ENCODE measurements around the gene LILRB1. TPM values are rescaled to one million over a fixed set of nuclear protein-coding genes. Genes with fewer than 3 reads are reported as not detected.
A peak's percentile ranks its signal among the peaks of the same experiment; 100 is the strongest.
"Not testable (repeated sequence)": the region's sequence is repeated elsewhere in the genome, so short reads cannot be mapped to it uniquely, and the experiment has no call there.

The LILRB1 gene
- total RNA-seq, 1 experiment from 2014 or later, result not detected

- no peak for DNase-seq
- Histone ChIP-seq H3K36me3 (replicated peaks; ENCODE audit: control insufficient read depth, insufficient read depth, low read length) (no peaks in the 10 kb centered on the region), H3K27me3 (ENCODE audit: control insufficient read depth, insufficient read depth, low read length) (no peaks in the 10 kb centered on the region), H3K4me3 (ENCODE audit: insufficient read depth, low read depth, low read length) (no peak overlapping the region)
Observed at GRCh38 chr19:54665530-54665929, 35.2 kb downstream of the LILRB1 start.

DNA sequence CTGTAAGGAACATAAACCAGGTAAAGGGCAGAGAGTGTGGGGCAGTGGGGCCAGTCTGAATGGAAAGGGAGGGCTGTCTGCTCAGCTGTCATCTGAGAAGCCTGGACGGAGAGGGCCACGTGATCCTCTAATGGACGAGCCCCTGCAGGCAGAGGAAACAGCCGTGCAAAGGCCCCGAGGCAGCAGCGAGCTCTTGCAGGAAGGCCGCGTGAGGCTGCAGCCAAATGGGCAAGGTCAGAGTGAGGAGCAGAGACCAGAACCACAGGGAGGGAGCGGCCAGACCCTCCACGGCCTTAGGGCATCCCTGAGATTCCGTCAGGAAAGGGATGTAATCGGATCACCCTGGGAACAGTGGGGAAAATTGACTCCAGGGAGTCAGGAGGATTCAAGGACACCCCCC is 36.9 kb downstream of the LILRB1 start:
- H3K4me3 ChIP-seq (ENCODE audit: insufficient read depth, low read depth, low read length), result no peak overlapping the region
- no peak for DNase-seq
- H3K36me3 ChIP-seq (replicated peaks; ENCODE audit: control insufficient read depth, insufficient read depth, low read length), result no peaks in the 10 kb centered on the region
- no peaks in the 10 kb centered on the region for H3K27me3 ChIP-seq (ENCODE audit: control insufficient read depth, insufficient read depth, low read length)

- DNase-seq, result no peak
Observed at GRCh38 chr19:54668353-54668752, 38.1 kb downstream of the LILRB1 start.

GRCh38 chr19:54670576-54671357 is 40.5 kb downstream of the LILRB1 start:
- H3K4me3 ChIP-seq (ENCODE audit: insufficient read depth, low read depth, low read length), result no peak overlapping the region
- no peak for DNase-seq
- H3K36me3 ChIP-seq (replicated peaks; ENCODE audit: control insufficient read depth, insufficient read depth, low read length), result no peaks in the 10 kb centered on the region
- no peaks in the 10 kb centered on the region for H3K27me3 ChIP-seq (ENCODE audit: control insufficient read depth, insufficient read depth, low read length)

More at GRCh38 chr19:54668353-54668752, 38.1 kb downstream of the LILRB1 start:
- no peaks in the 10 kb centered on the region for H3K27me3 ChIP-seq (ENCODE audit: control insufficient read depth, insufficient read depth, low read length)
- no peaks in the 10 kb centered on the region for H3K36me3 ChIP-seq (replicated peaks; ENCODE audit: control insufficient read depth, insufficient read depth, low read length)
- H3K4me3 ChIP-seq (ENCODE audit: insufficient read depth, low read depth, low read length), result no peak overlapping the region

DNA sequence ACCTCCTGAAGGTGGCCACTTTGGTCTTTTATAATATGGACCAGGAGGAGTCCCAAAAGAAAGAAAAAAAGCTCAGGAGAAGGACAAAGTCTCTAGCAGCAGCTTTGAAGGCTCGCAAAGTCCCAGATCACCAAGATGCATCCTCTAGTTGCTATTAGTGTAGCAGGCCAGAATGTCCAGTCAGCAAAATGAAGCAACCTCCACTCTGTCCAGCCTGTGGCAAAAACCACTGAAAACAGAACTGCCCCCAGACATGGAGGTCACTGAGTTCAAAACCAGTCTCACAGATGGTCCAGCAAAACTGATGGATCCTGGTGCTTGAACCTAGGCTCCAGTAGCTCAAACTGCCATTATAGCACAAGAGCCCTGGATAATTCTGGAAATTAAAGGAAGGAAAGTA is 42.9 kb downstream of the LILRB1 start:
- no peak for DNase-seq
- Histone ChIP-seq H3K4me3 (ENCODE audit: insufficient read depth, low read depth, low read length) (no peak overlapping the region), H3K36me3 (replicated peaks; ENCODE audit: control insufficient read depth, insufficient read depth, low read length) (no peaks in the 10 kb centered on the region), H3K27me3 (ENCODE audit: control insufficient read depth, insufficient read depth, low read length) (no peaks in the 10 kb centered on the region)

- DNase-seq, result peak; percentile 37
- Histone ChIP-seq H3K27me3 (ENCODE audit: control insufficient read depth, insufficient read depth, low read length) (no peaks in the 10 kb centered on the region), H3K36me3 (replicated peaks; ENCODE audit: control insufficient read depth, insufficient read depth, low read length) (no peaks in the 10 kb centered on the region), H3K4me3 (ENCODE audit: insufficient read depth, low read depth, low read length) (no peak overlapping the region)
Observed at GRCh38 chr19:54674021-54674617, 43.8 kb downstream of the LILRB1 start.

DNA sequence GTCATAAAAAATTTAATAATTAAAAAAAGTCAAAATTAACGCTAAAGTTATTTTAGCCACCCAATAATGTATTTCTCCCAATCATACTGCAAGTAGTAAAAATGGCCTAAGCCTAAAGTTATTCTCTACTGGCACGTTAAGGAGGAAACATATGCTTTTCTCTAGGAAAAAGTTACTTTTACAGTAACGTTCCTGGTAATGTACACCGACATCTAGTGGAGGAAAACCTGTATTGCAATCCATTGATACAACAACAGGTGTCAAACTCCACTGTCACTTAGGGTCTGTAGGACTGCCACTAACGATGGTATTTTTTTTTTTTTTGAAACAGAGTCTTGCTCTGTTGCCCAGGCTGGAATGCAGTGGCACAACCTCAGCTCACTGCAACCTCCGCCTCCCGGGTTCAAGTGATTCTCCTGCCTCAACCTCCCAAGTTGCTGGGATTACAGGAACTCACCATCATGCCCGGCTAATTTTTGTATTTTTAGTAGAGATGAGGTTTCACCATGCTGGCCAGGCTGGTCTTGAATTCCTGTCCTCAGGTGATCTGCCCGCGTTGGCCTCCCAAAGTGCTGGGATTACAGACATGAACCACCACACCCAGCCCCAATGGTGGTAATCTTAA is 46.0 kb downstream of the LILRB1 start:
- not testable (repeated sequence) for H3K27me3 ChIP-seq (ENCODE audit: control insufficient read depth, insufficient read depth, low read length); H3K4me3 ChIP-seq (ENCODE audit: insufficient read depth, low read depth, low read length); H3K36me3 ChIP-seq (replicated peaks; ENCODE audit: control insufficient read depth, insufficient read depth, low read length)
- DNase-seq, result peak; percentile 44

DNA sequence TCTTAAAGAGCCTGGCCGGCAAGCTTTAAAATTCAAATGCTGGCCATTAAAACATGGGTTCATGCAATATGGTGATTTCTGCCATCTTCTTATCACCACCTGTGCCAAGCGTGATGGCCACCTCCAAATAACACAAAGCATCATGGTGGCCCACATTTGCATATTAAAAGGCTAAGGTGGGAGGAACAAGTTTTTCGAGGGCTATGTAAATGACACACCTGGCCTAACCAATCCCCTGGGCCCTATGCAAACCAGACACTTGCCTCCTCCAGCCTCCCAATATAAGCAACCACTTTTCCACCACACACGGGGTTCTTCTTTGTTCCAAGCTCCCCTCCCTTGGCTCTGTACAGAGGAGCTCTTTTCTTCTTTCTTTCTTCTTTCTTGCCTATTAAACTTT is 46.9 kb downstream of the LILRB1 start:
- no peak for DNase-seq
- no peaks in the 10 kb centered on the region for H3K36me3 ChIP-seq (replicated peaks; ENCODE audit: control insufficient read depth, insufficient read depth, low read length)
- H3K27me3 ChIP-seq (ENCODE audit: control insufficient read depth, insufficient read depth, low read length), result no peaks in the 10 kb centered on the region
- H3K4me3 ChIP-seq (ENCODE audit: insufficient read depth, low read depth, low read length), result no peak overlapping the region

GRCh38 chr19:54681596-54681995 is 51.3 kb downstream of the LILRB1 start:
- H3K27me3 ChIP-seq (ENCODE audit: control insufficient read depth, insufficient read depth, low read length); H3K36me3 ChIP-seq (replicated peaks; ENCODE audit: control insufficient read depth, insufficient read depth, low read length); DNase-seq; H3K4me3 ChIP-seq (ENCODE audit: insufficient read depth, low read depth, low read length): not testable (repeated sequence)

- Histone ChIP-seq H3K4me3 (ENCODE audit: insufficient read depth, low read depth, low read length) (no peak overlapping the region), H3K27me3 (ENCODE audit: control insufficient read depth, insufficient read depth, low read length) (no peaks in the 10 kb centered on the region), H3K36me3 (replicated peaks; ENCODE audit: control insufficient read depth, insufficient read depth, low read length) (no peaks in the 10 kb centered on the region)
- no peak for DNase-seq
Observed at GRCh38 chr19:54682306-54682856, 52.1 kb downstream of the LILRB1 start.

DNA sequence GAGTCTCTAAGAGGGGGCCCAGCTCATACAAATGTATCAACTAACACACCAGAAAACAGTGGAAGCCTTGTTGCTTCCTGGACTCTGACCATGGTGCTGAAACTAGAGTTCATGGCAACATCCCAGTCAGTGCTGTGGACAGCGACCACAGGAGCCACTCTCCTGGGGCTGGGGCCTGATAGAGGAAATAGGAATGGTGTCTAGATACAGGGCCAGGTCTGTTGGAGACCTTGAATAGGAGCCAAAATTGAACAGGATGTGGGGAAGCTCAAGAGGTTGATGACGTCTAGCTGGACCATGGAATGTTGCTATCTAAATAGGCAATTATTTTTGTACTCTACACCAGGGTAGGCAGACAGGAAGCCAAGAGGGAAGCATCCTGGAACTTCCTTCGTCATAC is 54.2 kb downstream of the LILRB1 start:
- Histone ChIP-seq H3K27me3 (ENCODE audit: control insufficient read depth, insufficient read depth, low read length) (no peaks in the 10 kb centered on the region), H3K4me3 (ENCODE audit: insufficient read depth, low read depth, low read length) (no peak overlapping the region), H3K36me3 (replicated peaks; ENCODE audit: control insufficient read depth, insufficient read depth, low read length) (no peaks in the 10 kb centered on the region)
- no peak for DNase-seq

Other genes with a start within 250 kb of the LILRB1 start
- gene TTYH1, start 215.0 kb upstream of the LILRB1 start, total RNA-seq (2014; rRNA removed; shearing (Covaris generic)), result 13.4 and 17.7 TPM in 2 replicates
- 25.3 and 30.7 TPM in 2 replicates for gene LENG8, start 181.3 kb upstream of the LILRB1 start, total RNA-seq (2014; rRNA removed; shearing (Covaris generic))
- 3.5 and 7.9 TPM in 2 replicates for gene LENG9, start 166.7 kb upstream of the LILRB1 start, total RNA-seq (2014; rRNA removed; shearing (Covaris generic))
- gene CDC42EP5, start 157.2 kb upstream of the LILRB1 start, total RNA-seq (2014; rRNA removed; shearing (Covaris generic)), result 0.70 and 4.3 TPM in 2 replicates
- not detected in 2 replicates for gene LAIR2, start 127.7 kb upstream of the LILRB1 start, total RNA-seq (2014; rRNA removed; shearing (Covaris generic))
- gene LILRA2, start 56.7 kb upstream of the LILRB1 start, total RNA-seq (2014; rRNA removed; shearing (Covaris generic)), result not detected in 2 replicates
- not detected in 2 replicates for gene LILRA1, start 36.9 kb upstream of the LILRB1 start, total RNA-seq (2014; rRNA removed; shearing (Covaris generic))
- not detected in 2 replicates for gene LILRB4, start 32.5 kb downstream of the LILRB1 start, total RNA-seq (2014; rRNA removed; shearing (Covaris generic))
- gene KIR3DL3, start 94.0 kb downstream of the LILRB1 start, total RNA-seq (2014; rRNA removed; shearing (Covaris generic)), result not detected in 2 replicates
- gene KIR2DL3, start 108.0 kb downstream of the LILRB1 start, total RNA-seq (2014; rRNA removed; shearing (Covaris generic)), result not detected in 2 replicates
- not detected in 2 replicates for gene KIR2DL1, start 139.3 kb downstream of the LILRB1 start, total RNA-seq (2014; rRNA removed; shearing (Covaris generic))
- gene KIR2DL4, start 173.1 kb downstream of the LILRB1 start, total RNA-seq (2014; rRNA removed; shearing (Covaris generic)), result not detected in 2 replicates
- not detected in 2 replicates for gene KIR3DL1, start 186.0 kb downstream of the LILRB1 start, total RNA-seq (2014; rRNA removed; shearing (Covaris generic))
- gene KIR2DS4, start 202.2 kb downstream of the LILRB1 start, total RNA-seq (2014; rRNA removed; shearing (Covaris generic)), result not detected in 2 replicates
- gene KIR3DL2, start 220.0 kb downstream of the LILRB1 start, total RNA-seq (2014; rRNA removed; shearing (Covaris generic)), result not detected in 2 replicates
- not detected in 2 replicates for gene FCAR, start 243.8 kb downstream of the LILRB1 start, total RNA-seq (2014; rRNA removed; shearing (Covaris generic))

Measured in H7 (cell line).